ENCODE measurements around the gene GRIN3B. TPM values are rescaled to one million over a fixed set of nuclear protein-coding genes. Genes with fewer than 3 reads are reported as not detected.

The GRIN3B gene
- total RNA-seq, 1 donor from 2014 or later = 0.95 TPM

DNA sequence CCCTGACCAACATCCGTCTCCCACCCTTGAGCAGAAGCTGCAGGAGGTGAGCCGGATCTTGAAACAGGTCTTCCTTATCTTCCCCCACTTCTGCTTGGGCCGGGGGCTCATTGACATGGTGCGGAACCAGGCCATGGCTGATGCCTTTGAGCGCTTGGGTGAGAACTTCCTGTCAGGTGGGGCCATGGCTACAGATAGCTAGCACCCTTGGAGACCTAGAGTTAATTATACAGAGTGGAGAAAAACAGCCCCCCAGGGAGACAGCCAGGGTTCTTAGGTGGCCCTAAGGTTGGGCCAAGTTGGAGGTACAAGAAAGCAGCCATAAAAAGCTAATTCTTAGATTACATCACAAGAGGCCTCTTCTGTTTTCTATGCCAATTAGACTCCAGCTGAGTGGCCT is 57.9 kb downstream of the GRIN3B start:
- Mint-ChIP-seq H3K36me3 (ENCODE audit: low read depth, unreplicated experiment) (peaks cover 25% of the 10 kb centered on the region), H3K4me1 (ENCODE audit: unreplicated experiment) (no peaks in the 10 kb centered on the region), H3K9me3 (ENCODE audit: unreplicated experiment) (peaks cover 10% of the 10 kb centered on the region), H3K27me3 (ENCODE audit: unreplicated experiment) (peaks cover 20% of the 10 kb centered on the region), H3K4me3 (ENCODE audit: unreplicated experiment) (peak overlapping the region; percentile 22), H3K27ac (ENCODE audit: unreplicated experiment) (no peak overlapping the region)
- TF ChIP-seq, protein P1, sequence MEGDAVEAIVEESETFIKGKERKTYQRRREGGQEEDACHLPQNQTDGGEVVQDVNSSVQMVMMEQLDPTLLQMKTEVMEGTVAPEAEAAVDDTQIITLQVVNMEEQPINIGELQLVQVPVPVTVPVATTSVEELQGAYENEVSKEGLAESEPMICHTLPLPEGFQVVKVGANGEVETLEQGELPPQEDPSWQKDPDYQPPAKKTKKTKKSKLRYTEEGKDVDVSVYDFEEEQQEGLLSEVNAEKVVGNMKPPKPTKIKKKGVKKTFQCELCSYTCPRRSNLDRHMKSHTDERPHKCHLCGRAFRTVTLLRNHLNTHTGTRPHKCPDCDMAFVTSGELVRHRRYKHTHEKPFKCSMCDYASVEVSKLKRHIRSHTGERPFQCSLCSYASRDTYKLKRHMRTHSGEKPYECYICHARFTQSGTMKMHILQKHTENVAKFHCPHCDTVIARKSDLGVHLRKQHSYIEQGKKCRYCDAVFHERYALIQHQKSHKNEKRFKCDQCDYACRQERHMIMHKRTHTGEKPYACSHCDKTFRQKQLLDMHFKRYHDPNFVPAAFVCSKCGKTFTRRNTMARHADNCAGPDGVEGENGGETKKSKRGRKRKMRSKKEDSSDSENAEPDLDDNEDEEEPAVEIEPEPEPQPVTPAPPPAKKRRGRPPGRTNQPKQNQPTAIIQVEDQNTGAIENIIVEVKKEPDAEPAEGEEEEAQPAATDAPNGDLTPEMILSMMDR (IDR thresholded peaks at IDR 0.05; ENCODE audit: unreplicated experiment) = no peak
- no peak for DNase-seq (ENCODE audit: low spot score)

Other genes with a start within 250 kb of the GRIN3B start
- not detected for gene MISP, start 249.3 kb upstream of the GRIN3B start, total RNA-seq (ENCODE audit: unreplicated experiment)
- 614 TPM for gene PTBP1, start 203.0 kb upstream of the GRIN3B start, total RNA-seq (ENCODE audit: unreplicated experiment)
- 17.6 TPM for gene PLPPR3, start 178.5 kb upstream of the GRIN3B start, total RNA-seq (ENCODE audit: unreplicated experiment)
- gene AZU1, start 172.6 kb upstream of the GRIN3B start, total RNA-seq (ENCODE audit: unreplicated experiment) = 0.21 TPM
- gene PRTN3, start 159.4 kb upstream of the GRIN3B start, total RNA-seq (ENCODE audit: unreplicated experiment) = not detected
- not detected for gene ELANE, start 148.1 kb upstream of the GRIN3B start, total RNA-seq (ENCODE audit: unreplicated experiment)
- 0.46 TPM for gene CFD, start 140.8 kb upstream of the GRIN3B start, total RNA-seq (ENCODE audit: unreplicated experiment)
- gene MED16, start 107.2 kb upstream of the GRIN3B start, total RNA-seq (ENCODE audit: unreplicated experiment) = 66.5 TPM
- gene RNU6-9, start 106.9 kb upstream of the GRIN3B start, total RNA-seq (ENCODE audit: unreplicated experiment) = not detected
- gene R3HDM4, start 87.2 kb upstream of the GRIN3B start, total RNA-seq (ENCODE audit: unreplicated experiment) = 40.6 TPM
- gene KISS1R, start 83.1 kb upstream of the GRIN3B start, total RNA-seq (ENCODE audit: unreplicated experiment) = not detected
- gene ARID3A, start 74.4 kb upstream of the GRIN3B start, total RNA-seq (ENCODE audit: unreplicated experiment) = 108 TPM
- 53.1 TPM for gene WDR18, start 16.1 kb upstream of the GRIN3B start, total RNA-seq (ENCODE audit: unreplicated experiment)
- 182 TPM for gene TMEM259, start 20.7 kb downstream of the GRIN3B start, total RNA-seq (ENCODE audit: unreplicated experiment)
- gene RNU6-2, start 21.1 kb downstream of the GRIN3B start, total RNA-seq (ENCODE audit: unreplicated experiment) = not detected
- 456 TPM for gene CNN2, start 26.2 kb downstream of the GRIN3B start, total RNA-seq (ENCODE audit: unreplicated experiment)
- 16.3 TPM for gene ABCA7, start 39.7 kb downstream of the GRIN3B start, total RNA-seq (ENCODE audit: unreplicated experiment)
- gene ARHGAP45, start 66.7 kb downstream of the GRIN3B start, total RNA-seq (ENCODE audit: unreplicated experiment) = 2.4 TPM
- 166 TPM for gene POLR2E, start 95.0 kb downstream of the GRIN3B start, total RNA-seq (ENCODE audit: unreplicated experiment)
- gene GPX4, start 103.6 kb downstream of the GRIN3B start, total RNA-seq (ENCODE audit: unreplicated experiment) = 330 TPM
- gene SBNO2, start 173.8 kb downstream of the GRIN3B start, total RNA-seq (ENCODE audit: unreplicated experiment) = 46.4 TPM
- 63.9 TPM for gene STK11, start 205.4 kb downstream of the GRIN3B start, total RNA-seq (ENCODE audit: unreplicated experiment)
- 10.4 TPM for gene CBARP, start 237.6 kb downstream of the GRIN3B start, total RNA-seq (ENCODE audit: unreplicated experiment)
- gene ATP5F1D, start 241.3 kb downstream of the GRIN3B start, total RNA-seq (ENCODE audit: unreplicated experiment) = 175 TPM
- 204 TPM for gene MIDN, start 248.2 kb downstream of the GRIN3B start, total RNA-seq (ENCODE audit: unreplicated experiment)

Measured in endothelial cell (in vitro differentiated cells).